ENCODE data around the gene ADM.
"Not testable (repeated sequence)": the region's sequence is repeated elsewhere in the genome, so short reads cannot be mapped to it uniquely, and the experiment has no call there.

Gene ADM, protein sequence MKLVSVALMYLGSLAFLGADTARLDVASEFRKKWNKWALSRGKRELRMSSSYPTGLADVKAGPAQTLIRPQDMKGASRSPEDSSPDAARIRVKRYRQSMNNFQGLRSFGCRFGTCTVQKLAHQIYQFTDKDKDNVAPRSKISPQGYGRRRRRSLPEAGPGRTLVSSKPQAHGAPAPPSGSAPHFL

DNA sequence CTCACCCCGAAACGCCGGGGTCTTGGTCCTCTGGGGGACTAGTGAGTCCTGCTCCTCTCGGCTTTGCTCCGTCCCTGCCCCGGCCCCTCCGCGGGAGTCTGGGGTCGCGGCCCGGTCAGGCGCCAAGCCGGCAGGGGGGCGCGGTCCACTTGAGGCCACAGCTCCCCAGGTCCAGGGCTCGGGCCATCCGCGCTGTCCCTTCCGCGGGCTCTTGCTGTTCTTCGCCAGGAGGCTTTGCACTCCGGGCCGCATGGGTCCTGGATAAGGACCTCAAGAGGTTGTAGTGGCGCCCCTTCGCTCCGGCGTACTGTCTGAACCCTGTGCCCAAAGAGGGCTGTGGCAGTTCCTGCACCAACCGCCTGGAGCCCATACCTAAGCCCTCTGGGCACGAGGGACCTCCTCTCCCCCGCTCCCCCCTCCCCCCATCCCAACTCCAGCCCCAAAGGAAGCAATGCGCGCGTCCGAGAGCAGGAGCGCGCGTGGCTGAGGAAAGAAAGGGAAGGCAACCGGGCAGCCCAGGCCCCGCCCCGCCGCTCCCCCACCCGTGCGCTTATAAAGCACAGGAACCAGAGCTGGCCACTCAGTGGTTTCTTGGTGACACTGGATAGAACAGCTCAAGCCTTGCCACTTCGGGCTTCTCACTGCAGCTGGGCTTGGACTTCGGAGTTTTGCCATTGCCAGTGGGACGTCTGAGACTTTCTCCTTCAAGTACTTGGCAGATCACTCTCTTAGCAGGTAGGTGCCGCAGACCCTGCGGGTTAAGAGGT, at the start of gene ADM:
ADM (plus strand) TSS at position 579 of the 767 bp plus-strand sequence. CDS start 628 bp downstream, outside the sequence.
- peak within 1 kb of the TSS; percentile 74 for H3K9ac ChIP-seq (ENCODE audit: low read depth, low read length)

DNA sequence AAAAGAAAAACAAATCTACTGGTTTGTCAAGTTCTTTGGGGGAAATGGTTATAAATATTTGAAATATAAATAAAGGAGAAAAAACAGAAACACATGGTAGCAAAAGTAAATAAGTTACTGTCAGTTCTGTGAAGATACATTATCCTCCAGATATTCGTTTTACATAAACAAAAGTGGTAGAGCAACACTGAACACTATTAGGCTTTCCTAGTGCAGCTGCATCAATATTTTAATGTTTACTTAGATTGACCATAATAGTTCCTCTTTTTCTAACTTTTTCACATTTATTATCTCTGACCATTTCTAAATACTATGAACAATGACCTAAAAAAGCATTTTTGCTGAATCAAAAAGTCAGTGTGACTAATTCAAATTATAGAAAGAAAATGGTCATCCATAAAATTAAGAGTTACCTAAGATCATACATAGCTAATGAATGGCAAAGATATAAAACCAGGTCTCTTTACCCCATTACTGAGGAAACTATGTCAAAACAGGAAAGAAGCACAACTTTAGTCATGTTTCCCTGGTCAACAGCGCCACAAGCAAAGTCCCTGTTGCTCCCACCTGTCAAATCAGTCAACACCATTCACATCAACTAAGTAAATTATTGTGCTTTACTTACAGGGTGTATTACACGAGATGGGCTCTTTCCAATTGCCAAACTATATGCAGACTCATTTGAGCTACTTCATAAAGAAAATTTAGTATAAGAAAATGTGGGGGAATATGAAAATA, 49.3 kb upstream of the ADM start:
- no peaks in the 10 kb centered on the region for H3K36me3 ChIP-seq (ENCODE audit: control insufficient read depth, insufficient read depth, low read length)
- no peaks in the 10 kb centered on the region for H3K9me3 ChIP-seq (ENCODE audit: control insufficient read depth, insufficient read depth, low read length)
- no peaks in the 10 kb centered on the region for H3K27me3 ChIP-seq (ENCODE audit: control insufficient read depth, insufficient read depth, low read length)
- no peak overlapping the region for H3K4me3 ChIP-seq (ENCODE audit: low read depth, low read length)
- H3K9ac ChIP-seq (ENCODE audit: low read depth, low read length), result no peak overlapping the region
- H3K27ac ChIP-seq (ENCODE audit: low read depth, low read length), result no peak overlapping the region
- H3K4me1 ChIP-seq (ENCODE audit: control insufficient read depth, insufficient read depth, low read length), result peaks cover 14% of the 10 kb centered on the region

More for the DNA sequence above, at the start of gene ADM:
- Histone ChIP-seq H3K4me3 (ENCODE audit: low read depth, low read length) (peak within 1 kb of the TSS; percentile 80), H3K27me3 (ENCODE audit: control insufficient read depth, insufficient read depth, low read length) (peaks cover 69% of the 10 kb centered on the region), H3K36me3 (ENCODE audit: control insufficient read depth, insufficient read depth, low read length) (peaks cover 12% of the 10 kb centered on the region; the same call in 1 of the 2 replicates), H3K9me3 (ENCODE audit: control insufficient read depth, insufficient read depth, low read length) (no peaks in the 10 kb centered on the region), H3K4me1 (ENCODE audit: control insufficient read depth, insufficient read depth, low read length) (peaks cover 26% of the 10 kb centered on the region), H3K27ac (ENCODE audit: low read depth, low read length) (peak within 1 kb of the TSS; percentile 92)

DNA sequence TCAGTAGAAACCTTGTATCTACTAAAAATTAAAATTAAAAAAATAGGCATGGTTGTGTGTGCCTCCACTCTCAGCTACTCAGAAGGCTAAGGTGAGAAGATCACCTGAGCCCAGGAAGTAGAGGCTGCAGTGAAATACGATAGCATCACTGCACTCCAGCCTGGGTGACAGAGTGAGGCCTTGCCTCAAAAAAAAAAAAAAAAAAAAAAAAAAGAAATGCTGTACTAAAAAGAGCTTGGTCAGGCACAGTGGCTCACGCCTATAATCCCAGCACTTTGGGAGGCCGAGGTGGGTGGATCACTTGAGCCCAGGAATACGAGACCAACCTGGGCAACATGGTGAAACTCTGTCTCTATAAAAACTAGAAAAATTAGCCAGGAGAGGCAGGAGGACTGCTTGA, 47.4 kb upstream of the ADM start:
- Histone ChIP-seq H3K36me3 (ENCODE audit: control insufficient read depth, insufficient read depth, low read length) (no peaks in the 10 kb centered on the region), H3K4me1 (ENCODE audit: control insufficient read depth, insufficient read depth, low read length) (peaks cover 3% of the 10 kb centered on the region; the same call in 1 of the 2 replicates), H3K4me3 (ENCODE audit: low read depth, low read length) (no peak overlapping the region), H3K9me3 (ENCODE audit: control insufficient read depth, insufficient read depth, low read length) (no peaks in the 10 kb centered on the region), H3K27ac (ENCODE audit: low read depth, low read length) (peak overlapping the region; percentile 45), H3K27me3 (ENCODE audit: control insufficient read depth, insufficient read depth, low read length) (no peaks in the 10 kb centered on the region), H3K9ac (ENCODE audit: low read depth, low read length) (no peak overlapping the region)

DNA sequence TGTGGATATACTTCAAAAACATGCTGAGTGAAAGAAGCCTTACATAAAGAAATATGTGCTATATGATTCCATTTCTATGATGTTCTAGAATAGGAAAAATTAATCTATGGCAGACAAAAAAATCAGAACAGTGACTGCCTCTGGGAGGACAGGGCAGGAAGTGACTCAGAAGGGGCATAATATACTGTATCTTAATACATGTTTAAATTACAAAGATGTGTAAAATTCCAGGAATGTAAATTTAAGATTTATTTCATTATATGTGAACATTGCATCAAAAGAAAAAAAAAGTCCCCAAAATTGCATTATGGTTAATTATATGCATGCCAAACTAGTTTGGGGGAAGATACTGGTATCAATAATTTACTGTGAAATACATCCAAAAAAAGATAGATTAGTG, 43.1 kb upstream of the ADM start:
- no peaks in the 10 kb centered on the region for H3K27me3 ChIP-seq (ENCODE audit: control insufficient read depth, insufficient read depth, low read length)
- H3K4me3 ChIP-seq (ENCODE audit: low read depth, low read length), result no peak overlapping the region
- H3K4me1 ChIP-seq (ENCODE audit: control insufficient read depth, insufficient read depth, low read length), result peaks cover 3% of the 10 kb centered on the region; the same call in 1 of the 2 replicates
- no peak overlapping the region for H3K9ac ChIP-seq (ENCODE audit: low read depth, low read length)
- no peak overlapping the region for H3K27ac ChIP-seq (ENCODE audit: low read depth, low read length)
- H3K9me3 ChIP-seq (ENCODE audit: control insufficient read depth, insufficient read depth, low read length), result no peaks in the 10 kb centered on the region
- H3K36me3 ChIP-seq (ENCODE audit: control insufficient read depth, insufficient read depth, low read length), result no peaks in the 10 kb centered on the region

DNA sequence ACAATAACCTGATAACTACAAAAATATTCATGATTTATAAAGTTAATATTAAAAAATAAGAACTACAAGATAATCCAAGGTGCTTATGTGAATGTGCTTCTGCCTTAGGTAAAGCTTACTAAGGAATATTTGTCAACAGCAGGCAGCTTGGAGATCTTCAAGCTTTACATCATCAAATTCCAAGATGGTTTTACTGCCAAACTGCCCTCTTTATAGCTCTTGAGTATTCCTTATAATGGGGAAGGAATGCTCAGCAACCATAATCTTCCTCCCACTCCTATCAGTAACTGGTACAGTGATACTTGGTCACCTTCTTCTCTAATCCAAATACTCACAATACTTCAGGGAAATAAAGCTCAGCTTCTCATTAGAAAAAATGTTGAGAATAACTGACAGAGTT, 40.9 kb upstream of the ADM start:
- Histone ChIP-seq H3K36me3 (ENCODE audit: control insufficient read depth, insufficient read depth, low read length) (no peaks in the 10 kb centered on the region), H3K27ac (ENCODE audit: low read depth, low read length) (no peak overlapping the region), H3K9ac (ENCODE audit: low read depth, low read length) (no peak overlapping the region), H3K4me1 (ENCODE audit: control insufficient read depth, insufficient read depth, low read length) (no peaks in the 10 kb centered on the region; the same call in 1 of the 2 replicates), H3K4me3 (ENCODE audit: low read depth, low read length) (no peak overlapping the region), H3K27me3 (ENCODE audit: control insufficient read depth, insufficient read depth, low read length) (no peaks in the 10 kb centered on the region), H3K9me3 (ENCODE audit: control insufficient read depth, insufficient read depth, low read length) (no peaks in the 10 kb centered on the region)

DNA sequence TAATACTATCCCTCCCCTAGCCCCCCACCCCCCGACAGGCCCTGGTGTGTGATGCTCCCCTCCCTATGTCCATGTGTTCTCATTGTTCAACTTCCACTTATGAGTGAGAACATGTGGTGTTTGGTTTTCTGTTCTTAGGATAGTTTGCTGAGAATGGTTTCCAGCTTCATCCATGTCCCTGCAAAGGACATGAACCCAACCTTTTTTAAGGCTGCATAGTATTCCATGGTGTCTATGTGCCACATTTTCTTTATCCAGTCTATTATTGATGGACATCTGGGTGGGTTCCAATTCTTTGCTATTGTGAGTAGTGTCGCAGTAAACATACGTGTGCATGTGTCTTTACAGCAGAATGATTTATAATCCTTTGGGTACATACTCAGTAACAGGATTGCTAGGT, 40.2 kb upstream of the ADM start:
- H3K36me3 ChIP-seq (ENCODE audit: control insufficient read depth, insufficient read depth, low read length); H3K27ac ChIP-seq (ENCODE audit: low read depth, low read length); H3K4me3 ChIP-seq (ENCODE audit: low read depth, low read length); H3K9ac ChIP-seq (ENCODE audit: low read depth, low read length); H3K9me3 ChIP-seq (ENCODE audit: control insufficient read depth, insufficient read depth, low read length); H3K27me3 ChIP-seq (ENCODE audit: control insufficient read depth, insufficient read depth, low read length); H3K4me1 ChIP-seq (ENCODE audit: control insufficient read depth, insufficient read depth, low read length): not testable (repeated sequence)

DNA sequence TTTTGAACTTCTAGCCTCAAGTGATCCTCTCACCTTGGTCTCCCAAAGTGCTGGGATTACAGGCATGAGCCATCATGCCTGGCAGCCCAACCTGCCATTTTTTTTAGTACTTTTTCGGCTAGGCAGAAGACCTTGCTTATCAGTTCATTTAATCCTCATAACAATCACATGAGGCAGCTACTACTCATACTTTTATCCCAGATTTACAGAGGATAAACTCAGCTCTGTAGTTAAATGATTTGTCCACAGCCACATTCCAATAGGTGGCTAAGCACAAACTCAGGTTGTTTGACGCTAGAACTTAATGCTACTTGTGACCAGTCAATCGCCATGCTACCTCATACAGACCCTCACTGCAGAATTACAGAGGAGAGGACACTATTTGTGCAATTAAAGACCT, 38.9 kb upstream of the ADM start:
- H3K9me3 ChIP-seq (ENCODE audit: control insufficient read depth, insufficient read depth, low read length), result no peaks in the 10 kb centered on the region
- H3K4me3 ChIP-seq (ENCODE audit: low read depth, low read length), result no peak overlapping the region
- H3K9ac ChIP-seq (ENCODE audit: low read depth, low read length), result no peak overlapping the region
- no peak overlapping the region for H3K27ac ChIP-seq (ENCODE audit: low read depth, low read length)
- H3K36me3 ChIP-seq (ENCODE audit: control insufficient read depth, insufficient read depth, low read length), result no peaks in the 10 kb centered on the region
- H3K4me1 ChIP-seq (ENCODE audit: control insufficient read depth, insufficient read depth, low read length), result no peaks in the 10 kb centered on the region
- no peaks in the 10 kb centered on the region for H3K27me3 ChIP-seq (ENCODE audit: control insufficient read depth, insufficient read depth, low read length)

DNA sequence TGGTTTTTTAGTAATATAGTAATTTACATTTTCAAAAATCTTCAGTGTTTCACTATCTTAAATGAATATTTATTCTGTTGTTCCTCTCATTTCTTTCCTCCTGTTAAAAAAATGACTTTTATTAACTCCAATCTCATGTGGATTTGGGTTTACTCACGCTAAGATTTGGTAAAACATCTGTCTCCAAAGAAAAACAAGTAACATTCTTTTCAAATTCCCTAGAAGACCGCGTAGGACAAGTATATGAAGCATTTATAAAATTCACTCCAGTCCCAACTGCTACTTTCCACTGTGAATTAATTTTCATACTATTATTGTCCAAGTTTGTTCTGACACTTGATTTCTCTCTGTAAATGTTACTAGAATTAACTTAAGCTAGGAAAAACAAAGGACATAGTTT, 37.1 kb upstream of the ADM start:
- no peaks in the 10 kb centered on the region for H3K36me3 ChIP-seq (ENCODE audit: control insufficient read depth, insufficient read depth, low read length)

DNA sequence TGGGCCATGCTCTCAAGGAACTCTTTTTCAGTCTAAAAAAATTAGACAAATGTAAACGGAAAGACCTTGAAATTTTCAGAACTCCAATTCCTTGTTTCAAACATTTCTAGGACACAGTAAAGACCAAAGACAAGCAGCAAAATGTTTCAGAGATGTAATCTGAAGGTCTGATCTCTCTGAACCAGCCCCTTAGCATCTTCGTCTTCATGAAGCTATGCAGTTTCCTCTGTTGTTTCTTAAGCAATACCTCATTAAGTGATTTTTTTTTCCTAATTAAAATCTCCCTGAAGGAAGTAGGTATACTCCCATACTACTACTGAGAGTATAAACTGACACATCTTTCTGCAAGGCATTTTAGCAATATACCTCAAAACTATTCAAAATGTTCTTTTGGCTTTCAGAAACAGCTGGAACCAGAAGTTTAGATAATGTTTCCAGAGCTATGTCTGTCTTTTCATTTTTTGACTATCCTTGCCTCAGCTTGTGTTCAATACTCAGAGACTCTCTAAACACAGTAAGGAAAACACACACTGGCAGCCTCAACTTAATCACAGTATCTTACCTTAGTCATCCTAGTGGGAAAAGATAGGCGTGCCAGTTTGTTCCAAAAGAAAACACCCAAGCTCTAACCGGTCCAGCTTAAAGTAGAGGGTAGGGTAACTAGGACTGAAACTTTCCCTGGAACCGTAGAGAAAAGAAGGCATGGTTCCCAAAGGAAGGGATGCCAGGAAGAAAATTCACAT, 36.0 kb upstream of the ADM start:
- H3K36me3 ChIP-seq (ENCODE audit: control insufficient read depth, insufficient read depth, low read length), result no peaks in the 10 kb centered on the region
- no peaks in the 10 kb centered on the region for H3K27me3 ChIP-seq (ENCODE audit: control insufficient read depth, insufficient read depth, low read length)
- H3K9ac ChIP-seq (ENCODE audit: low read depth, low read length), result no peak overlapping the region
- no peaks in the 10 kb centered on the region for H3K9me3 ChIP-seq (ENCODE audit: control insufficient read depth, insufficient read depth, low read length)
- no peak overlapping the region for H3K27ac ChIP-seq (ENCODE audit: low read depth, low read length)
- H3K4me3 ChIP-seq (ENCODE audit: low read depth, low read length), result no peak overlapping the region
- no peaks in the 10 kb centered on the region for H3K4me1 ChIP-seq (ENCODE audit: control insufficient read depth, insufficient read depth, low read length)

More for the DNA sequence above, 37.1 kb upstream of the ADM start:
- no peak overlapping the region for H3K27ac ChIP-seq (ENCODE audit: low read depth, low read length)
- no peaks in the 10 kb centered on the region for H3K4me1 ChIP-seq (ENCODE audit: control insufficient read depth, insufficient read depth, low read length)
- H3K27me3 ChIP-seq (ENCODE audit: control insufficient read depth, insufficient read depth, low read length), result no peaks in the 10 kb centered on the region
- H3K9ac ChIP-seq (ENCODE audit: low read depth, low read length), result no peak overlapping the region
- no peak overlapping the region for H3K4me3 ChIP-seq (ENCODE audit: low read depth, low read length)
- H3K9me3 ChIP-seq (ENCODE audit: control insufficient read depth, insufficient read depth, low read length), result no peaks in the 10 kb centered on the region

DNA sequence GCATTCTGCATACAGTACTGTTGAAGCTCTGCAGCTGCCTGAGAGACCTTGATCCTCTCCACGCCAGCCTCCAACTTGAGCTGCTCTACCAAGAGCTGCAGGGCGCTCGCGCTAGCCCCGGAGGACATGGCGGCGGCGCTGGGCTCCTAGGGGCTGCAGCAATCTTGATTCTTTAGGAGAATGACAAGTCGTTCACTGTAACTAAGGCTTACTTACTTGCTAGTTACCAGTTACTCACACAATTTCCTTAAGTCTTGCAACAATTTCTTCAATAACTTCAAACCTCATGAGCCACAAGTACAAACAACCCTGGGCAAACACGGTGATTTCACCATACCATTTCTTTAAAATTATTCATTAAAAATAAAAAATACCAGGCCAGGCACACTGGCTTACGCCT, 32.7 kb upstream of the ADM start:
- Histone ChIP-seq H3K27ac (ENCODE audit: low read depth, low read length) (no peak overlapping the region), H3K36me3 (ENCODE audit: control insufficient read depth, insufficient read depth, low read length) (no peaks in the 10 kb centered on the region), H3K9ac (ENCODE audit: low read depth, low read length) (no peak overlapping the region), H3K4me1 (ENCODE audit: control insufficient read depth, insufficient read depth, low read length) (peaks cover 5% of the 10 kb centered on the region; the same call in 1 of the 2 replicates), H3K4me3 (ENCODE audit: low read depth, low read length) (no peak overlapping the region), H3K27me3 (ENCODE audit: control insufficient read depth, insufficient read depth, low read length) (no peaks in the 10 kb centered on the region), H3K9me3 (ENCODE audit: control insufficient read depth, insufficient read depth, low read length) (no peaks in the 10 kb centered on the region)

Data from HUES48 (cell line).